Panc1 (cell line): ENCODE measurements around the gene N4BP2L2.

Experiments
- POLR2AphosphoS5 ChIP-seq: IDR thresholded peaks from 2 replicates; pipeline ENCODE4 v1.6.1; 2012; ENCODE audit warnings: mild to moderate bottlenecking, low read depth, low read length, moderate library complexity
- SIN3A ChIP-seq: IDR thresholded peaks from 2 replicates; pipeline ENCODE4 v1.6.1; 2012; ENCODE audit warnings: low read depth, mild to moderate bottlenecking, low read length, moderate library complexity, borderline replicate concordance; ENCODE audit not compliant: insufficient read depth
- TCF7L2 ChIP-seq: IDR thresholded peaks from 2 replicates; pipeline ENCODE4 v1.6.1; 2011; ENCODE audit warnings: mild to moderate bottlenecking, low read depth, low read length, inconsistent platforms
- TF ChIP-seq, protein P1 (sequence below), 2 experiments: IDR thresholded peaks; 2 replicates each; pipeline ENCODE4 v1.6.1; 2011 to 2012; ENCODE audit warnings: low read depth in 2 of 2, control low read depth in 1 of 2, low read length in 1 of 2, mild to moderate bottlenecking in 1 of 2, moderate library complexity in 1 of 2; ENCODE audit not compliant: insufficient read depth in 1 of 2
- TF ChIP-seq, protein P2 (sequence below): fragments of 450-650 bp; IDR thresholded peaks from 2 replicates; pipeline ENCODE4 v1.5.1; 2017; ENCODE audit warnings: mild to moderate bottlenecking

DNA sequence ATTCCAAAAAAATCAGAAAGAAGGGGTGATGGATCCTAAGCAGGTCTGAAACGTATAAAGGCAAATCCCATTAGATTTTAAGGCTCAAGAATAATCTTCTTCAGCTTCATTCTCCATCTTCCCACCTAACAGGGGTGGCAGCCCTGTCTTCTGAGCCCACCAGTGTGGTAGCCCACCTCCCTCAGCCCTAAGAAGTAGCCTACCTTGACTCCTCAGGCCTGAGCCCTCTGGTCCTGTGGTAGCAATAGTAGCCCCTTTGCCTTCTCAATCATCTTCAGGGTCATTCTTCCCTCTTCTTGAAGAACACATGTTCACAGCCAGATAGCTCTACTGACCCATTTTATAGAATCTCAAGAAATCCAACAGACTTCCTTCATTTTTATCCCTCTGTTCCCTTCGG lies 33.7 kb downstream of the N4BP2L2 start:
- TF ChIP-seq SIN3A (no peak), POLR2AphosphoS5 (no peak), TCF7L2 (no peak)
- TF ChIP-seq, protein P1, sequence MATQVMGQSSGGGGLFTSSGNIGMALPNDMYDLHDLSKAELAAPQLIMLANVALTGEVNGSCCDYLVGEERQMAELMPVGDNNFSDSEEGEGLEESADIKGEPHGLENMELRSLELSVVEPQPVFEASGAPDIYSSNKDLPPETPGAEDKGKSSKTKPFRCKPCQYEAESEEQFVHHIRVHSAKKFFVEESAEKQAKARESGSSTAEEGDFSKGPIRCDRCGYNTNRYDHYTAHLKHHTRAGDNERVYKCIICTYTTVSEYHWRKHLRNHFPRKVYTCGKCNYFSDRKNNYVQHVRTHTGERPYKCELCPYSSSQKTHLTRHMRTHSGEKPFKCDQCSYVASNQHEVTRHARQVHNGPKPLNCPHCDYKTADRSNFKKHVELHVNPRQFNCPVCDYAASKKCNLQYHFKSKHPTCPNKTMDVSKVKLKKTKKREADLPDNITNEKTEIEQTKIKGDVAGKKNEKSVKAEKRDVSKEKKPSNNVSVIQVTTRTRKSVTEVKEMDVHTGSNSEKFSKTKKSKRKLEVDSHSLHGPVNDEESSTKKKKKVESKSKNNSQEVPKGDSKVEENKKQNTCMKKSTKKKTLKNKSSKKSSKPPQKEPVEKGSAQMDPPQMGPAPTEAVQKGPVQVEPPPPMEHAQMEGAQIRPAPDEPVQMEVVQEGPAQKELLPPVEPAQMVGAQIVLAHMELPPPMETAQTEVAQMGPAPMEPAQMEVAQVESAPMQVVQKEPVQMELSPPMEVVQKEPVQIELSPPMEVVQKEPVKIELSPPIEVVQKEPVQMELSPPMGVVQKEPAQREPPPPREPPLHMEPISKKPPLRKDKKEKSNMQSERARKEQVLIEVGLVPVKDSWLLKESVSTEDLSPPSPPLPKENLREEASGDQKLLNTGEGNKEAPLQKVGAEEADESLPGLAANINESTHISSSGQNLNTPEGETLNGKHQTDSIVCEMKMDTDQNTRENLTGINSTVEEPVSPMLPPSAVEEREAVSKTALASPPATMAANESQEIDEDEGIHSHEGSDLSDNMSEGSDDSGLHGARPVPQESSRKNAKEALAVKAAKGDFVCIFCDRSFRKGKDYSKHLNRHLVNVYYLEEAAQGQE (IDR thresholded peaks at IDR 0.05; ENCODE audit: insufficient read depth in 1 of 2, low read depth in 2 of 2, low read length in 1 of 2) = no peak
- TF ChIP-seq, protein P2, sequence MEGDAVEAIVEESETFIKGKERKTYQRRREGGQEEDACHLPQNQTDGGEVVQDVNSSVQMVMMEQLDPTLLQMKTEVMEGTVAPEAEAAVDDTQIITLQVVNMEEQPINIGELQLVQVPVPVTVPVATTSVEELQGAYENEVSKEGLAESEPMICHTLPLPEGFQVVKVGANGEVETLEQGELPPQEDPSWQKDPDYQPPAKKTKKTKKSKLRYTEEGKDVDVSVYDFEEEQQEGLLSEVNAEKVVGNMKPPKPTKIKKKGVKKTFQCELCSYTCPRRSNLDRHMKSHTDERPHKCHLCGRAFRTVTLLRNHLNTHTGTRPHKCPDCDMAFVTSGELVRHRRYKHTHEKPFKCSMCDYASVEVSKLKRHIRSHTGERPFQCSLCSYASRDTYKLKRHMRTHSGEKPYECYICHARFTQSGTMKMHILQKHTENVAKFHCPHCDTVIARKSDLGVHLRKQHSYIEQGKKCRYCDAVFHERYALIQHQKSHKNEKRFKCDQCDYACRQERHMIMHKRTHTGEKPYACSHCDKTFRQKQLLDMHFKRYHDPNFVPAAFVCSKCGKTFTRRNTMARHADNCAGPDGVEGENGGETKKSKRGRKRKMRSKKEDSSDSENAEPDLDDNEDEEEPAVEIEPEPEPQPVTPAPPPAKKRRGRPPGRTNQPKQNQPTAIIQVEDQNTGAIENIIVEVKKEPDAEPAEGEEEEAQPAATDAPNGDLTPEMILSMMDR = no peak
